CD14-positive monocyte (primary cell): Measurements from ENCODE around the gene SPTAN1. TPM values are rescaled to one million over a fixed set of nuclear protein-coding genes. Genes with fewer than 3 reads are reported as not detected.

ENCODE experiments used
- DNase-seq, 3 donors: peaks; one replicate each; pipeline ENCODE4 v3.0.0-alpha.2; 2011 to 2022
- H2AFZ ChIP-seq: 2 replicates; pipeline ENCODE4 v1.6.0; 2012; ENCODE audit warnings: mild to moderate bottlenecking, low read depth, low read length, inconsistent platforms; ENCODE audit not compliant: insufficient read depth, poor library complexity, severe bottlenecking
- H3K27ac ChIP-seq, 2 donors: 1 replicate in 1 of 2; 2 replicates in 1 of 2; pipeline ENCODE4 v1.5.1; 2012 to 2013; ENCODE audit warnings: low read length in 2 of 2, control low read depth in 1 of 2, inconsistent platforms in 1 of 2, low read depth in 1 of 2, mild to moderate bottlenecking in 1 of 2
- H3K27me3 ChIP-seq, 2 donors: one replicate each; pipeline versions ENCODE4 v1.6.0 to v1.6.1; 2011 to 2013; ENCODE audit warnings: low read length in 2 of 2; ENCODE audit not compliant: control insufficient read depth in 2 of 2, insufficient read depth in 2 of 2
- H3K36me3 ChIP-seq, 2 donors: replicated peaks in 1 of 2; 1 replicate in 1 of 2; 2 replicates in 1 of 2; pipeline versions ENCODE4 v1.5.1 to v1.6.1; 2012 to 2013; ENCODE audit warnings: low read length in 2 of 2, control low read depth in 1 of 2, inconsistent platforms in 1 of 2, mild to moderate bottlenecking in 1 of 2; ENCODE audit not compliant: insufficient read depth in 2 of 2, control insufficient read depth in 1 of 2
- H3K4me1 ChIP-seq, 2 donors: 1 replicate in 1 of 2; 2 replicates in 1 of 2; pipeline versions ENCODE4 v1.5.1 to v1.6.1; 2012 to 2013; ENCODE audit warnings: low read length in 2 of 2, control low read depth in 1 of 2, inconsistent platforms in 1 of 2, mild to moderate bottlenecking in 1 of 2, moderate library complexity in 1 of 2; ENCODE audit not compliant: insufficient read depth in 2 of 2, control insufficient read depth in 1 of 2
- H3K4me2 ChIP-seq: replicated peaks from 2 replicates; pipeline ENCODE3; 2012; ENCODE audit warnings: low read length, moderate library complexity, mild to moderate bottlenecking; ENCODE audit not compliant: poor library complexity, severe bottlenecking; ENCODE audit errors: extremely low read depth
- H3K4me3 ChIP-seq, 3 experiments: fragments of 200-600 bp in 1 of 3; sonication (generic) in 1 of 3; replicated peaks in 1 of 3; 1 replicate in 2 of 3; 2 replicates in 1 of 3; pipeline ENCODE4 v1.5.1; 2011 to 2013; ENCODE audit warnings: low read length in 3 of 3, mild to moderate bottlenecking in 3 of 3, control low read depth in 2 of 3, low read depth in 2 of 3, inconsistent platforms in 1 of 3, moderate library complexity in 1 of 3
- H3K79me2 ChIP-seq: 2 replicates; pipeline ENCODE4 v1.6.0; 2012; ENCODE audit warnings: mild to moderate bottlenecking, control low read depth, inconsistent platforms, low read length, moderate library complexity; ENCODE audit not compliant: insufficient read depth
- H3K9ac ChIP-seq: 2 replicates; pipeline ENCODE4 v1.6.0; 2017; ENCODE audit warnings: low read length, mild to moderate bottlenecking; ENCODE audit not compliant: insufficient read depth, poor library complexity, severe bottlenecking
- H3K9me3 ChIP-seq, 2 donors: replicated peaks in 1 of 2; 1 replicate in 1 of 2; 2 replicates in 1 of 2; pipeline versions ENCODE4 v1.5.1 to v1.6.1; 2012 to 2013; ENCODE audit warnings: low read length in 2 of 2, control low read depth in 1 of 2; ENCODE audit not compliant: control insufficient read depth in 1 of 2, insufficient read depth in 1 of 2
- H4K20me1 ChIP-seq: 2 replicates; pipeline ENCODE4 v1.6.0; 2012; ENCODE audit warnings: mild to moderate bottlenecking, low read length, control low read depth, moderate library complexity; ENCODE audit not compliant: insufficient read depth
- H3K27ac Mint-ChIP-seq, 7 donors: one replicate each; pipeline ENCODE4 v1.8.0; 2020; ENCODE audit warnings: mild to moderate bottlenecking in 7 of 7, mixed read lengths in 7 of 7, moderate library complexity in 6 of 7, inconsistent platforms in 2 of 7
- H3K27me3 Mint-ChIP-seq, 3 donors: one replicate each; pipeline ENCODE4 v1.8.0; 2021 to 2022; ENCODE audit warnings: low read depth in 3 of 3, mild to moderate bottlenecking in 3 of 3, mixed read lengths in 3 of 3, moderate library complexity in 3 of 3, inconsistent platforms in 1 of 3
- H3K36me3 Mint-ChIP-seq, 2 donors: one replicate each; pipeline ENCODE4 v1.8.0; 2020; ENCODE audit warnings: mixed read lengths in 2 of 2, inconsistent platforms in 1 of 2, mild to moderate bottlenecking in 1 of 2
- H3K4me1 Mint-ChIP-seq: one replicate; pipeline ENCODE4 v1.8.0; 2020; ENCODE audit warnings: mild to moderate bottlenecking, mixed read lengths
- H3K4me3 Mint-ChIP-seq, 2 donors: one replicate each; pipeline ENCODE4 v1.8.0; 2020; ENCODE audit warnings: mild to moderate bottlenecking in 2 of 2, mixed read lengths in 2 of 2, moderate library complexity in 1 of 2
- H3K9me3 Mint-ChIP-seq, 7 donors: one replicate each; pipeline ENCODE4 v1.8.0; 2020 to 2022; ENCODE audit warnings: mixed read lengths in 7 of 7, mild to moderate bottlenecking in 6 of 7, moderate library complexity in 6 of 7, inconsistent platforms in 2 of 7
- CTCF ChIP-seq: fragments of 200-600 bp; IDR thresholded peaks from one replicate; pipeline ENCODE4 v1.8.0; 2022; ENCODE audit warnings: antibody characterized with exemption, mild to moderate bottlenecking
- WGBS: methylation state at CpG from one replicate; pipeline ENCODE4 v1.1.5; 2013; ENCODE audit warnings: missing lambda C conversion rate; ENCODE audit not compliant: insufficient coverage; 5-methylcytosine and 5-hydroxymethylcytosine counted together
- intact Hi-C, 2 donors: fragments of 100-400 bp; cut with micrococcal nuclease; formaldehyde crosslinking; loops; one replicate each; pipeline versions ENCODE4 v1.15.0 to v1.15.1; 2023
- polyA plus RNA-seq, 3 donors: library from polyadenylated mRNA; depleted of rRNA in 1 of 3; unstranded in 2 of 3; stranded (reverse) in 1 of 3; fragments of 300-500 nt in 2 of 3; fragments of >200 nt in 1 of 3; fragmentation: Illumina TruSeq in 2 of 3; gene quantifications; 1 replicate in 2 of 3; 2 replicates in 1 of 3; pipeline ENCODE4 v1.2.3, GENCODE V29; 2012 to 2021

Gene SPTAN1
- polyA plus RNA-seq, 3 donors = 6.2 to 40.8 (median 8.5) TPM

DNA sequence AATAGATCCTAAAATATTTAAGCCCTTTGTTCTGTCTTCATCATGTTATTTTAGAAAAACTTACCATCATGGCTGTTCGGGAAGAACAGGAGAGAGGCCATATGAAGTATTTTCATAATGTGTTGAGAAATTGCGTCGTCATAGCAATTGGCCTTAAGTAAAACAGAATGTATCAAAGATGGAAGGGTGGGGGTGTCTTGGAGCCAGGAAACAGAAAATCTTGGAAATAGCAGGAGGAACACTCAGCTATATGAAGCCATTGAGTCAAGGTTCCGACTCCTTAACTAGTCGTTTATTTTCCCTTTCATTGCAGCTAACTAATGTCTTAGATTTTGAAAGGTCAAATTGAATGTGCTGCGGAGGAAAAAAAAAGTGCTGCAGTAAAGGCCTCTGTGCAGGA is 1.3 kb downstream of the SPTAN1 start:
- no peaks in the 10 kb centered on the region for H3K36me3 ChIP-seq
- Mint-ChIP-seq H3K4me1 (peaks cover 30% of the 10 kb centered on the region), H3K9me3 (peaks cover 0 to 3% (median 0%) of the 10 kb centered on the region in 7 donors), H3K36me3 (no peaks in the 10 kb centered on the region), H3K27me3 (no peaks in the 10 kb centered on the region), H3K4me3 (no peak overlapping the region), H3K27ac (no peak overlapping the region)
- no peak overlapping the region for H2AFZ ChIP-seq
- H3K9ac ChIP-seq = no peak overlapping the region
- H3K27me3 ChIP-seq = no peaks in the 10 kb centered on the region
- peaks cover 15% of the 10 kb centered on the region for H4K20me1 ChIP-seq
- H3K27ac ChIP-seq = no peak overlapping the region
- no peak for TF ChIP-seq CTCF
- no peaks in the 10 kb centered on the region for H3K9me3 ChIP-seq
- peak overlapping the region; percentile 92 for H3K4me2 ChIP-seq
- peaks cover 35% of the 10 kb centered on the region for H3K79me2 ChIP-seq
- H3K4me3 ChIP-seq = peak overlapping the region in 1 of 3 experiments; percentile 90
- intact Hi-C loops = loop anchor here in 1 of 2 donors (5.0 kb wide), 1 partner anchor 46 kb away; no protein-coding TSS in a partner anchor
- WGBS = 67% methylated on average over 2 of the region's 6 CpGs
- DNase-seq = no peak
- peaks cover 27 to 37% of the 10 kb centered on the region in 2 donors for H3K4me1 ChIP-seq

DNA sequence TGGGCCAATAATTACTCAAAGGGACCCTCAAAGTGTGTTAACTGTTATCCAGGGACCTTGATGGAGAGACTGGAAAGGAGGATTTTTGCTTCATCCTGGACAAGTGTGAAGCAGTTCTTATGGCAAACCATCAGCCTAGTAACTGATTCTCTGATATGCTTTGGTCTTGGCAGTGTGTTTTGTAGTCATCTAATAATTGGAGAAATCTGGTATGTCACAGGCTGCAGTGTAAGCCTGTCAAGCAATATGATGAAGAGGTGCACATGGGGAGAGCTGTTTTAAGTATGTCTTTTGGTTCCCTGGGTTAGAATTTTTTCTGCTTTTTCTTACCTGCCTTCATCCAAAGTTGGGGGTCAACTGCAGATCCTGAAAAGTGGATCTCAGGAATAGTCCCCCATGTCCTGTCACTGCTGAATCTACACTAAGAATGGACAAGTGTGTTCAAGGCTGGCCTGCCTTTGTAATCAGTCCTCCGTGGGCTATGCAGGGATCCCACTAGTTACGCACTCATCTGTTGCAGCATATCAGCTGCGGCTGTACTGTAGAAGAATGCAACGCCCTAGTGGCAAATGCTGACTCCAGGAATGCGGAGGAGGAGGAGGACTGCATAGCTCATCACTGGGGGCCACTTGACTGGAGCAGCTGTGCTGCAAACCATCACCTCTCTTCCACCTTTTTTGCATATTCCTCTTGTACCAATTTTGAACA is 1.9 kb downstream of the SPTAN1 start:
- Mint-ChIP-seq H3K27me3 (peaks cover 0 to 4% (median 0%) of the 10 kb centered on the region in 3 donors), H3K27ac (no peak overlapping the region), H3K9me3 (no peaks in the 10 kb centered on the region), H3K36me3 (peaks cover 0 to 3% of the 10 kb centered on the region in 2 donors), H3K4me1 (peaks cover 32% of the 10 kb centered on the region), H3K4me3 (no peak overlapping the region)
- no peak overlapping the region for H3K9ac ChIP-seq
- peaks cover 35% of the 10 kb centered on the region for H3K79me2 ChIP-seq
- no peaks in the 10 kb centered on the region for H3K36me3 ChIP-seq
- intact Hi-C loops = loop anchor here in 1 of 2 donors (5.0 kb wide), 1 partner anchor 47 kb away; no protein-coding TSS in a partner anchor
- H3K27me3 ChIP-seq = no peaks in the 10 kb centered on the region
- 94% methylated on average over 3 of the region's 5 CpGs for WGBS
- peaks cover 21 to 38% of the 10 kb centered on the region in 2 donors for H3K4me1 ChIP-seq
- no peaks in the 10 kb centered on the region for H3K9me3 ChIP-seq
- no peak overlapping the region for H2AFZ ChIP-seq
- no peak for TF ChIP-seq CTCF
- DNase-seq = no peak
- H3K4me2 ChIP-seq = no peak overlapping the region
- H3K4me3 ChIP-seq = no peak overlapping the region
- no peak overlapping the region for H3K27ac ChIP-seq
- peaks cover 15% of the 10 kb centered on the region for H4K20me1 ChIP-seq
